NCI-H82 treated with DMSO at 0.1 percent for 48 hours (cell line): ENCODE measurements around the gene GLT6D1.

ENCODE experiments used
- DNase-seq: peaks from one replicate; lab custom pipeline; 2025; ENCODE audit not compliant: unreplicated experiment; lab: John Stamatoyannopoulos, UW

The GLT6D1 gene

GRCh38 chr9:135587658-135588057 is 51.7 kb downstream of the GLT6D1 start:
- no peak for DNase-seq

- DNase-seq, result no peak
These were observed 52.7 kb downstream of the GLT6D1 start for GRCh38 chr9:135586601-135587109.

DNA sequence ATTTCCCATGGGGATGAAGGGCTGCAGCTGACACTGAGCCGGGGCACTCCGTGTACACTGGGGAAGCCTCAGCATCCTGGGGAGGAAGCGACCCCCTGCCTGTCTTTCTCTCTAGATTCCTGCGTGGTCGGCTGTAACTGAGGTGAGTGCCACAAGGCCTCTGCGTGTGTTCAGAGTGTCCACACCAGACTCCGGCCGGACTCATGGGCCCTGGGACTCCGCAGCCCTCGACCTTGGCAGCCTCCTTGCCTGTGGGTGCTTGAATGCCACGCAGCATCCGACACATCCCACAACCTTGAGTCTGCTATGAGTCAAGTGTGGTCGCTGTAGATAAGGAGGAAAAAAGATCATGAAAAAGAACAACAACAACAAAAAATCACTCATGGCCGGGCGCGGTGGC is 54.4 kb downstream of the GLT6D1 start:
- no peak for DNase-seq

- no peak for DNase-seq
These were observed 55.0 kb downstream of the GLT6D1 start for GRCh38 chr9:135584371-135584770.

DNA sequence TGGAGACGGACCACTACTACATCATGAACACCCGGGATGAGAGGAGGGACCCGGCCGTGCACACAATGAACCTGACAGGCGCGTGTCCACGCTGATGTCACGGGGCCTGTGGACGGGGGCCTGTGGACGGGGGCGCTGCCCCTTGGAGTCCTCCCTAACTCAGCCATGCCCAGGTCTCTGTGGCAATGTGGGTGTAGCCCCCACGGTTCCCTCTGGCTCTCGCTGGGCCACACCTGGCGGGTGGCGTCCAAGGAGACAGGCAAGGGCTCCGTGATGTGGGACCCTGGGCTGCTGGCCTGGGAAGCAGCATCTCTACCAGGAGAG is 55.7 kb downstream of the GLT6D1 start:
- DNase-seq, result no peak

- no peak for DNase-seq
These were observed 56.2 kb downstream of the GLT6D1 start for GRCh38 chr9:135582966-135583687.

DNA sequence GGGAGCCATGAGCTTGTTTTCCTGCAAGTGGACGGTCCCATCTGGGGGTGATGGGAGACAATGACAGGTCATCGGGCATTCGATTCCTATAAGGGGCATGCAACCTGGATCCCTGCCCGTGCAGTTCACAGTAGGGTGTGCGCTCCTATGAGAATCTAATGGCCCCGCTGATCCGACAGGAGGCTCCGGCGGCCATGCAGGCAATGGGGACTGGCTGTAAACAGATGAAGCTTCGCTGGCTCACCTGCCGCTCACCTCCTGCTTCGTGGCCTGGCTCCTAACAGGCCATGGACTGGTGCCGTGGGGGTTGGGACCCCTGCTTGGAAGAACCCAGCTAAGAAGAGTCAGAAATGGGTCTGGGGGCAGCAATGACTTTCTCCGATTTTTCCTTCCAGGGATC is 56.8 kb downstream of the GLT6D1 start:
- DNase-seq, result no peak

- DNase-seq, result no peak
These were observed 57.5 kb downstream of the GLT6D1 start for GRCh38 chr9:135581636-135582426.

DNA sequence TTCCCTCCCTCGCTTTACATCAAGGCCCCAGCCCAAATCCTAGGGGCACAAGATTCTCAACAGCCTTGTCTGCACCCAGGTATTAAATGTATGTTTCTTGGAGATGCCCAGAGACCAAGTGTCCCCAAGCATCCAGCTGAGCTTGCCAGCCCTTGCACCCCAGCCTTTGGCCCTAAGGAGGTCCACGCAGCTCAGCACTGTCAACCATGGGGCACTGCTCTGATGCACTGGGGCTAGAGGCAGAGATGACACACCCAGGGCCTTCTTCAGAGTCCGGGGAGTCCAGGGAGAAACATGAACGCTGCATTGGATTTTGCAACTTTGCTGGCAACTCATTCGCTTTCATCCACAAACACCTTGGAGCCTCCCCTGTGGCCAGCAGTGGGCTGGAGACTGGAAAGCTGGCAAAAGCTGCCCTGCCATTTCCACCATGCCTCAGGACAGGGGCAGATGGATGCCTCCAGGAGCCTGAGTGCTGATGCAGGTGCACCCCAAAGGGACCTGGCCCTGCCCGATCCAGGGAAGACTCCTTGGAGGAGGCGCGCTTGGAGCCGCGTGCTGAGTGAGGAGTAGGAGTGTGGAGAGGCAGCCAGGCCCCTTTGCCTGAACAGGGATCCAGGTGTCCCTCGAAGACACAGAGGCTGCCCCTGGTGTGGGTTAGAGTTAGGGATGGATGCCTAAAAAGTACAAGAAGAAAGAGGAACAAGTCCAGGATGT is 58.5 kb downstream of the GLT6D1 start:
- no peak for DNase-seq

- DNase-seq, result no peak
These were observed 59.3 kb downstream of the GLT6D1 start for GRCh38 chr9:135579889-135580660.

- DNase-seq, result no peak
These were observed 60.0 kb downstream of the GLT6D1 start for GRCh38 chr9:135579356-135579755.

DNA sequence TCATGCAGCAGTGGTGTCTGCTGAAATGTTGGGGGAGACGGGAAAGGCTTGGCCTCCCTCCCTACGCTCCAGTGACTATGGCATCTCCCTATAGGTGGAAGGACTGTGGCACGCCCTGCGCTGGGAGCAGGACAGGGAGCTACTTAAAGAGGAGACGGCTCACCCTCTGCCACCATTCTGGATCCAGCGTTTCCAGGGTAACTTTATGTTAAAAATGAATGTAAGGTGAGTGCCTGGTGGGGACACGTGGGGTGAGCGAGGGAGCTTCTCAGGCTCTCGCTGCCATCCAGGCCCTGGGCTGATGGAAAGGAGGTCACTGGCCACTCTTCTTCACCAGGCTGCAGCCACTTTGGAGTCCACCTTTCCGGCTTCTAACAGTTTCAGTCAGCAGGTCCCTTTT is 62.1 kb downstream of the GLT6D1 start:
- no peak for DNase-seq

- no peak for DNase-seq
These were observed 63.2 kb downstream of the GLT6D1 start for GRCh38 chr9:135575995-135576631.

- DNase-seq, result no peak
These were observed 64.4 kb downstream of the GLT6D1 start for GRCh38 chr9:135574943-135575342.

- DNase-seq, result no peak
These were observed 65.0 kb downstream of the GLT6D1 start for GRCh38 chr9:135574331-135574730.
